Astrocyte of the cerebellum (primary cell): Measurements from ENCODE around the gene TMCC1.
"Not testable (repeated sequence)": the region's sequence is repeated elsewhere in the genome, so short reads cannot be mapped to it uniquely, and the experiment has no call there.

Experiments used
- DNase-seq: peaks from one replicate; pipeline ENCODE4 v3.0.0-alpha.2; 2011; ENCODE audit warnings: low read depth
- H3K4me3 ChIP-seq: 2 replicates; pipeline ENCODE4 v1.5.1; 2011; ENCODE audit warnings: mild to moderate bottlenecking, low read depth, low read length, moderate library complexity
- in situ Hi-C: cut with HindIII; loops from 2 replicates; pipeline ENCODE4 v1.10.0; 2017; ENCODE audit warnings: low sequenced_read_pairs
- TF ChIP-seq, protein P1 (sequence below): IDR thresholded peaks from 2 replicates; pipeline ENCODE4 v1.5.1; 2012; ENCODE audit warnings: low read length, low read depth, moderate library complexity, mild to moderate bottlenecking; ENCODE audit errors: missing control alignments

Gene TMCC1

DNA sequence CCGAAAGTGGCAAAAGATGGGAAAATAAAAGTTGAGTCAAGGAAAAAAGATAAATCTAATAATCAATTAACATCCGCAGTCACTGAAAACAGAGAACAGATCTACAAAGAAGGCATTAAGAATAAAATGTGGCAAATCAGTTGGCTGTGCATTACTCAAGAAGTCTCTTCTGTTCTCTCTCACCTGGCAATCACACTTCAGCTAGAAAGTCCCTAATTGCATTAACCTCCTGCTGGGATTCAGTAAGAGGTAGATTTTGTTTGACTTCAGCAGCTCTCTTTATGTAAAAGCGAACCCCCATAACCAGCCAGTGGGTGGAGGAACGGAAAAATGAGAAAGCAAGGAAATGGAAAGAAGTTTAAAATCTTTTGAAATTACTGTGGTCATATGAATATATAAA lies 192.3 kb downstream of the TMCC1 start:
- no peak overlapping the region for H3K4me3 ChIP-seq
- no peak for DNase-seq
- in situ Hi-C loops, result no loop called here
- TF ChIP-seq, protein P1, sequence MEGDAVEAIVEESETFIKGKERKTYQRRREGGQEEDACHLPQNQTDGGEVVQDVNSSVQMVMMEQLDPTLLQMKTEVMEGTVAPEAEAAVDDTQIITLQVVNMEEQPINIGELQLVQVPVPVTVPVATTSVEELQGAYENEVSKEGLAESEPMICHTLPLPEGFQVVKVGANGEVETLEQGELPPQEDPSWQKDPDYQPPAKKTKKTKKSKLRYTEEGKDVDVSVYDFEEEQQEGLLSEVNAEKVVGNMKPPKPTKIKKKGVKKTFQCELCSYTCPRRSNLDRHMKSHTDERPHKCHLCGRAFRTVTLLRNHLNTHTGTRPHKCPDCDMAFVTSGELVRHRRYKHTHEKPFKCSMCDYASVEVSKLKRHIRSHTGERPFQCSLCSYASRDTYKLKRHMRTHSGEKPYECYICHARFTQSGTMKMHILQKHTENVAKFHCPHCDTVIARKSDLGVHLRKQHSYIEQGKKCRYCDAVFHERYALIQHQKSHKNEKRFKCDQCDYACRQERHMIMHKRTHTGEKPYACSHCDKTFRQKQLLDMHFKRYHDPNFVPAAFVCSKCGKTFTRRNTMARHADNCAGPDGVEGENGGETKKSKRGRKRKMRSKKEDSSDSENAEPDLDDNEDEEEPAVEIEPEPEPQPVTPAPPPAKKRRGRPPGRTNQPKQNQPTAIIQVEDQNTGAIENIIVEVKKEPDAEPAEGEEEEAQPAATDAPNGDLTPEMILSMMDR, result no peak

DNA sequence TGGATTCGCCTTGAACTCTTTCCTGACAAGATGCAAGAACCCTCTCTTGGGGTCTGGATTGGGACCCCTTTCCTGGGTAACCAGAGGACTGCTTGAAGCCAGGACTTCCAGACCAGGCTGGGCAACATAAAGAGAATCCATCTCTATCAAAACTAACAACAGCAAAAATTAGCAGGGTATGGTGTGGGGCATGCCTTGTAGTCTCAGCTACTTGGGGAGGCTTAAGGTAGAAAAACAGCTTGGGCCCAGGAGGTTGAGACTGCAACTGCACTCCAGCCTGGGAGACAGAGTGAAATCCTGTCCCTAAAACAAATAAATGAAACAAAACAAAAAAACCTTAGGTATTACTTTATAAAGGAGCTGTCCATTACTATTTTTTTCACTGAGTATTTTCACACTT lies 193.9 kb downstream of the TMCC1 start:
- TF ChIP-seq, protein P1, result no peak
- in situ Hi-C loops, result no loop called here
- DNase-seq, result no peak
- H3K4me3 ChIP-seq, result no peak overlapping the region

DNA sequence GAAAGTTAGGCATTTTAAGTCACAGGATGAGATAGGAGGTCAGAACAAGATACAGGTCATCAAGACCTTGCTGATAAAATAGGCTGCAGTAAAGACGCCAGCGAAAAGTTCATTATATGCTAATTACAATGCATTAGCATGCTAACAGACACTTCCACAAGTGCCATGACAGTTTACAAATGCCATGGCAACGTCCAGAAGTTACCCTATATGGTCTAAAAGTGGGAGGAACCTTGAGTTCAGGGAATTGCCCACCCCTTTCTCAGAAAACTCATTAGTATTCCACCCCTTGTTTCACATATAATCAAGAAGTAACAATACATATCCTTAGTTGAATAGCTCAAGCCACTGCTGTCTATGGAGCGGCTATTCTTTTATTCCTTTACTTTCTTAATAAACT lies 194.3 kb downstream of the TMCC1 start:
- no peak for DNase-seq
- in situ Hi-C loops, result no loop called here
- no peak overlapping the region for H3K4me3 ChIP-seq
- TF ChIP-seq, protein P1, result no peak

DNA sequence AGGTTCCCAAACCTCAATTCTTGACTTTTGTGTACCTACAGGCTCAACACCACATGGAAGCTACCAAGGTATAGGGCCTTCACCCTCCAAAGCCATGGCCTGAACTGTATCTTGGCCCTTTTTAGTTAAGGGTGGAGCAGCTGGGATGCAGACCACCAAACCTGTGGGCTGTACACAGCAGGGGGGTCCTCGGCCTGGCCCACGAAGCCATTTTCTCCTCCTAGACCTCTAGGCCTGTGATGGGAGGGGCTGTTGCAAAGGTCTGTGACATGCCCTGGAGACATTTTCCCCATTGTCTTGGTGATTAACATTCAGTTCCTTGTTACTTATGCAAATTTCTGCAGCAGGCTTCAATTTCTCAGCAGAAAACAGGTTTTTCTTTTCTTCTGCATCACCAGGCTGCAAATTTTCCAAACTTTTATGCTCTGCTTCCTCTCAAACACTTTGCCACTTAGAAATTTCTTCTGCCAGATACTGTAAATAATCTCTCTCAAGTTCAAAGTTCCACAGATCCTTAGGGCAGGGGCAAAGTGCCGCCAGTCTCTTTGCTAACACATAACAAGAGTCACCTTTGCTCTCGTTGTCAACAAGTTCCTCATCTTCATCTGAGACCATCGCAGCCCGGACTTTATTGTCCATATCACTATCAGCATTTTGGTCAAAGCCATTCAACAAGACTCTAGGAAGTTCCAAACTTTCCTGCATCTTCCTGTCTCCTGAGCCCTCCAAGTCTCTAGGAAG lies 196.1 kb downstream of the TMCC1 start:
- DNase-seq, result no peak
- no peak overlapping the region for H3K4me3 ChIP-seq
- TF ChIP-seq, protein P1, result no peak
- in situ Hi-C loops, result no loop called here

DNA sequence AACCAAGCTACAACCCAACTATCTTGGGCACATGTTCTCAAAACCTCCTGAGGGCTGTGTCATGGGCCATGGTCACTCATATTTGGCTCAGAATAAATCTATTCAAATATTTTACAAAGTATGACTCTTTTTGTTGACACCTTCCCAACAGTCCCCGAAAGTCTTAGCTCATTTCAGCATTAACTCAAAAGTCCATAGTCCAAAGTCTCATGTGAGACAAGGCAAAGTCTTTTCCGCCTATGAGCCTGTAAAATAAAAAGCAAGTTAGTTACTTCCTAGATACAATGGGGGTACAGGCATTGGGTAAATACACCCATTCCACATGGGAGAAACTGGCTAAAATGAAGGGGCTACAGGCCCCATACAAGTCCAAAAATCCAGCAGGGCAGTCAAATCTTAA lies 197.1 kb downstream of the TMCC1 start:
- H3K4me3 ChIP-seq, in situ Hi-C loops, DNase-seq: not testable (repeated sequence)

DNA sequence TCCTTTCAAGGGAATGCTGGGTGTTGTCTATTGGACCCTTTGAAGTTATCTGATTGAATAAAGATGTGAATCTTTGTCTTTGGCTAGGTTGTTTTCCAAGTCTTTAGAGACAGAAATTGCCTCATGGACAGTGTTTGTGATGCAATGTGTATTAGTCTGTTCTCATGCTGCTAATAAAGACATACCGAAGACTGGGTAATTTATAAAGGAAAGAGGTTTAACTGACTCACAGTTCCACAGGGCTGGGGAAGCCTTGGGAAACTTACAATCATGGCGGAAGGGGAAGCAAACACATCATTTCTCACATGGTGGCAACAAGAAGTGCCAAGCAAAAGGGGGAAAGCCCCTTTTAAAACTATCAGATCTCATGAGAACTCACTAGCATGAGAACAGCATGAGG lies 198.3 kb downstream of the TMCC1 start:
- in situ Hi-C loops, result no loop called here
- H3K4me3 ChIP-seq, result no peak overlapping the region
- no peak for DNase-seq
- TF ChIP-seq, protein P1, result no peak

DNA sequence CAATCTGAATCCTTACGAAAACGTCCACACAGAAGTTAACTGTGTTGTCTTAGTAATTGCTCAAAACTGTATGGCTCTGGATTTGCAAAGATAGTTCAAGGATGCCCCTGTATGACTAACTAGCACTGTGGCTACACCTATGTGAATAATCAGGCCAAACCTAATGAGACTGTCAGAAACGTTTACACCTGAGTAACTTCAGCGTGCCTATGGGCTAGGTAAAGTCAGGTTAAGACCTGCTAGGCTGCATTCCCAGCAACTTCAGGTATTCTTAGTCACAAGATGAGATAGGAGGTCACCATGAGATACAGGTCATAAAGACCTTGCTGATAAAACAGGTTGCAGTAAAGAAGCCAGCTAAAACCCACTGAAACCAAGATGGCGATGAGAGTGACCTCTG lies 199.3 kb downstream of the TMCC1 start:
- no peak for DNase-seq
- TF ChIP-seq, protein P1, result no peak
- in situ Hi-C loops, result no loop called here
- H3K4me3 ChIP-seq, result no peak overlapping the region
